HepG2 (cell line): ENCODE measurements around the gene ZFYVE28. TPM values are rescaled to one million over a fixed set of nuclear protein-coding genes. Genes with fewer than 3 reads are reported as not detected.
A peak's percentile ranks its signal among the peaks of the same experiment; 100 is the strongest.

ENCODE experiments used
- ATF4 ChIP-seq, 2 experiments: fragments of 450-650 bp in 1 of 2; sonication (generic) in 1 of 2; formaldehyde crosslinking; IDR thresholded peaks; 2 replicates each; pipeline versions ENCODE4 v1.5.0 to v1.8.0; 2020 to 2022; ENCODE audit warnings: mild to moderate bottlenecking in 1 of 2, missing genetic modification reagents in 1 of 2
- ATF6 ChIP-seq: sonication (generic); formaldehyde crosslinking; conservative IDR thresholded peaks from 2 replicates; pipeline ENCODE4 v1.4.0; 2020; ENCODE audit warnings: missing genetic modification reagents
- CCAR2 ChIP-seq: fragments of 200-400 bp; formaldehyde crosslinking; optimal IDR thresholded peaks from 2 replicates; pipeline ENCODE3; 2018; ENCODE audit warnings: low read depth, mild to moderate bottlenecking, low read length, moderate library complexity
- FIP1L1 ChIP-seq: fragments of 200-400 bp; formaldehyde crosslinking; IDR thresholded peaks from 2 replicates; pipeline ENCODE4 v1.6.1; 2018; ENCODE audit warnings: low read depth, mild to moderate bottlenecking, low read length, moderate library complexity, borderline replicate concordance; ENCODE audit not compliant: insufficient read depth
- FOXJ3 ChIP-seq: sonication (generic); formaldehyde crosslinking; IDR thresholded peaks from 2 replicates; pipeline ENCODE4 v1.4.0; 2020; ENCODE audit warnings: missing genetic modification reagents, mild to moderate bottlenecking, borderline replicate concordance
- FOXM1 ChIP-seq: sonication (generic); formaldehyde crosslinking; IDR thresholded peaks from 2 replicates; pipeline ENCODE4 v1.5.0; 2020; ENCODE audit warnings: missing genetic modification reagents
- KAT7 ChIP-seq: IDR thresholded peaks from 2 replicates; pipeline ENCODE4 v1.6.1; 2018; ENCODE audit warnings: borderline replicate concordance, missing compliant biosample characterization
- KLF11 ChIP-seq: IDR thresholded peaks from 2 replicates; pipeline ENCODE4 v1.6.1; 2016; ENCODE audit warnings: missing compliant biosample characterization
- LCORL ChIP-seq, 2 experiments: fragments of 450-650 bp in 1 of 2; sonication (generic) in 1 of 2; formaldehyde crosslinking in 1 of 2; IDR thresholded peaks; 2 replicates each; pipeline versions ENCODE4 v1.5.0 to v1.6.1; 2017 to 2020; ENCODE audit warnings: antibody characterized with exemption in 1 of 2, missing genetic modification reagents in 1 of 2
- NFE2 ChIP-seq: sonication (generic); formaldehyde crosslinking; IDR thresholded peaks from 2 replicates; pipeline ENCODE4 v1.4.0; 2020; ENCODE audit warnings: missing genetic modification reagents
- REXO4 ChIP-seq: sonication (generic); formaldehyde crosslinking; IDR thresholded peaks from 2 replicates; pipeline ENCODE4 v1.8.0; 2022; ENCODE audit warnings: missing genetic modification reagents, mild to moderate bottlenecking, borderline replicate concordance
- TFAP4 ChIP-seq: sonication (generic); IDR thresholded peaks from 2 replicates; pipeline ENCODE4 v1.6.1; 2016; ENCODE audit warnings: low read depth, borderline replicate concordance
- TGIF2 ChIP-seq: IDR thresholded peaks from 2 replicates; pipeline ENCODE4 v1.6.1; 2016; ENCODE audit warnings: control low read depth, missing compliant biosample characterization
- ZFAT ChIP-seq: sonication (generic); formaldehyde crosslinking; conservative IDR thresholded peaks from 2 replicates; pipeline ENCODE4 v1.8.1; 2023; ENCODE audit warnings: missing genetic modification reagents, inconsistent platforms
- ZNF251 ChIP-seq: sonication (generic); formaldehyde crosslinking; IDR thresholded peaks from 2 replicates; pipeline ENCODE4 v1.9.0; 2021; ENCODE audit warnings: mild to moderate bottlenecking, missing genetic modification reagents
- ZNF263 ChIP-seq: sonication (generic); formaldehyde crosslinking; IDR thresholded peaks from 2 replicates; pipeline ENCODE4 v1.4.0; 2020; ENCODE audit warnings: missing genetic modification reagents
- ZNF326 ChIP-seq: sonication (generic); formaldehyde crosslinking; IDR thresholded peaks from 2 replicates; pipeline ENCODE4 v1.4.0; 2020; ENCODE audit warnings: missing genetic modification reagents, borderline replicate concordance
- ZNF496 ChIP-seq: sonication (generic); formaldehyde crosslinking; IDR thresholded peaks from 2 replicates; pipeline ENCODE4 v1.8.1; 2023; ENCODE audit warnings: mild to moderate bottlenecking, moderate library complexity, missing genetic modification reagents; ENCODE audit not compliant: insufficient replicate concordance
- ZNF549 ChIP-seq: sonication (generic); formaldehyde crosslinking; IDR thresholded peaks from 2 replicates; pipeline ENCODE4 v1.5.0; 2020; ENCODE audit warnings: missing genetic modification reagents
- ZNF563 ChIP-seq: sonication (generic); formaldehyde crosslinking; IDR thresholded peaks from 2 replicates; pipeline ENCODE4 v1.8.0; 2022; ENCODE audit warnings: mild to moderate bottlenecking, moderate library complexity, missing genetic modification reagents
- ZNF639 ChIP-seq: conservative IDR thresholded peaks from 2 replicates; pipeline ENCODE4 v1.6.1; 2018; ENCODE audit warnings: missing genetic modification reagents
- polyA plus RNA-seq, 8 experiments: library from polyadenylated mRNA; depleted of rRNA in 3 of 8; stranded (reverse) in 7 of 8; unstranded in 1 of 8; fragments of >200 nt; fragmentation: Illumina TruSeq in 4 of 8; extraction: Trizol in 4 of 8; gene quantifications; 2 replicates each; pipeline versions ENCODE4 v1.2.1 to v1.2.3, GENCODE V29; 2011 to 2016; ENCODE audit warnings: low read depth in 4 of 8, missing spikeins in 1 of 8, mixed read lengths in 1 of 8; ENCODE audit not compliant: insufficient read depth in 1 of 8
- total RNA-seq, 5 experiments: library from RNA; depleted of rRNA; stranded (reverse); fragments of >200 nt; fragmentation: Illumina TruSeq; extraction: Trizol; gene quantifications; 2 replicates each; pipeline ENCODE4 v1.2.3, GENCODE V29; 2016; ENCODE audit warnings: low read depth in 1 of 5
- TF ChIP-seq, protein P1 (sequence below): sonication (generic); formaldehyde crosslinking; IDR thresholded peaks from 2 replicates; pipeline ENCODE4 v1.5.1; 2020; ENCODE audit warnings: missing genetic modification reagents, mild to moderate bottlenecking, borderline replicate concordance

ZFYVE28 gene
- total and polyA plus RNA-seq, 2 of the 13 experiments (the other 11 are each of a cell fraction or from before 2014, with no cell fraction given) = 0.12 to 0.22 TPM

- TF ChIP-seq ZFAT (CRISPR knock-in tag) (no peak), CCAR2 (no peak), ZNF251 (CRISPR knock-in tag) (no peak), ZNF639 (no peak), TFAP4 (no peak), TGIF2 (CRISPR knock-in tag) (no peak), KAT7 (no peak; the same call in 1 of the 2 replicates), REXO4 (CRISPR knock-in tag) (peak; percentile 73; the same call in 1 of the 2 replicates), ZNF326 (CRISPR knock-in tag) (no peak), NFE2 (no peak), FOXM1 (CRISPR knock-in tag) (0 out of 2 replicates have a peak, but pooled peaks have one; percentile 60), LCORL (IDR thresholded peaks at IDR 0.05) (no peak), LCORL (CRISPR knock-in tag; IDR thresholded peaks at IDR 0.05) (no peak), ZNF496 (CRISPR knock-in tag) (no peak), FOXJ3 (CRISPR knock-in tag) (no peak), ZNF549 (CRISPR knock-in tag) (0 out of 2 replicates have a peak, but pooled peaks have one; percentile 64), ATF4 (CRISPR knock-in tag; IDR thresholded peaks at IDR 0.05) (peak in 1 of 2 experiments; percentile 67; a peak in 2 of 4 replicates), FIP1L1 (no peak), ZNF563 (CRISPR knock-in tag) (peak; percentile 95), ZNF263 (CRISPR knock-in tag) (peak; percentile 66; the same call in 1 of the 2 replicates), KLF11 (CRISPR knock-in tag) (no peak), ATF6 (CRISPR knock-in tag) (no peak)
- TF ChIP-seq, protein P1, sequence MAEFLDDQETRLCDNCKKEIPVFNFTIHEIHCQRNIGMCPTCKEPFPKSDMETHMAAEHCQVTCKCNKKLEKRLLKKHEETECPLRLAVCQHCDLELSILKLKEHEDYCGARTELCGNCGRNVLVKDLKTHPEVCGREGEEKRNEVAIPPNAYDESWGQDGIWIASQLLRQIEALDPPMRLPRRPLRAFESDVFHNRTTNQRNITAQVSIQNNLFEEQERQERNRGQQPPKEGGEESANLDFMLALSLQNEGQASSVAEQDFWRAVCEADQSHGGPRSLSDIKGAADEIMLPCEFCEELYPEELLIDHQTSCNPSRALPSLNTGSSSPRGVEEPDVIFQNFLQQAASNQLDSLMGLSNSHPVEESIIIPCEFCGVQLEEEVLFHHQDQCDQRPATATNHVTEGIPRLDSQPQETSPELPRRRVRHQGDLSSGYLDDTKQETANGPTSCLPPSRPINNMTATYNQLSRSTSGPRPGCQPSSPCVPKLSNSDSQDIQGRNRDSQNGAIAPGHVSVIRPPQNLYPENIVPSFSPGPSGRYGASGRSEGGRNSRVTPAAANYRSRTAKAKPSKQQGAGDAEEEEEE = no peak
Observed at GRCh38 chr4:2462218-2462991, 44.0 kb upstream of the ZFYVE28 start (continued).
